ENCODE data around the gene SRSF10.
A peak's percentile ranks its signal among the peaks of the same experiment; 100 is the strongest.
"Not testable (repeated sequence)": the region's sequence is repeated elsewhere in the genome, so short reads cannot be mapped to it uniquely, and the experiment has no call there.

Gene SRSF10

DNA sequence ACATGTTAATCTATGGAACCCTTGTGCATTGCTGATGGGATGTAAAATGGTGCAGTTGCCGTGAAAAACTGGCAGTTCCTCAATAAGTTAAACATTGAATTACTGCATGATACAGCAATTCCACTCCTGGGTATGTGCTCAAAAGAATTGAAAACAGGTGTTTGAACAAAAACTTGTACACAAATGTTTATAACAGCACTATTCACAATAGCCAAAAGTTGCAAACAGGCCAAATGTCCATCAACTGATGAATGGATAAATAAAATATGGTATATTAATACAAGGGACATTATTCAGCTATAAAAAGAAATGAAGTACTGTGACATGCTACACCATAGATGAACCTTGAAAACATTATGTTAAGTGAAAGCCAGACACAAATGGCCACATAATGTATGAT lies 17.7 kb upstream of the SRSF10 start:
- no peak for DNase-seq (ENCODE audit: low spot score)

DNA sequence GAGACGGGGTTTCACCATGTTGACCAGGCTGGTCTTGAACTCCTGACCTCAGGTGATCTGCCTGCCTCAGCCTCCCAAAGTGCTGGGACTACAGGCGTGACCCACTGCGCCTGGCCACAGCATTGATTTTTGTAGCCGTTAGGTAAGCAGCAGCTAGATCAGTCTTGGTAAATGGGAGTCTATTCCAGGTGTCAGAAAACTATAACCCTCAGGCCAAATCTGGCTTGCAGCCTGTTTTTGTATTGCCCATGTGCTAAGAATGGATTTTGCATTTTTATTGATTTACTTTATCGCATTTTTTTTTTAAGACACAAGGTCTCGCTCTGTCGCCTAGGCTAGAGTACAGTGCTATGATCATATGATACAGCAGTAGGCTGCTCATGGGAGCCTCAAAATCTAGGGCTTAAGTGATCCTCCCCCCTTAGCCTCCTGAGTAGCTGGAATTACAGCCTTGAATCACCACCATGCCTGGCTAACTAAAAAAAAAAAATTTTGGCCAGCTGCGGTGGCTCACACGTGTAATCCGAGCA lies 16.6 kb upstream of the SRSF10 start:
- no peak for DNase-seq (ENCODE audit: low spot score)

DNA sequence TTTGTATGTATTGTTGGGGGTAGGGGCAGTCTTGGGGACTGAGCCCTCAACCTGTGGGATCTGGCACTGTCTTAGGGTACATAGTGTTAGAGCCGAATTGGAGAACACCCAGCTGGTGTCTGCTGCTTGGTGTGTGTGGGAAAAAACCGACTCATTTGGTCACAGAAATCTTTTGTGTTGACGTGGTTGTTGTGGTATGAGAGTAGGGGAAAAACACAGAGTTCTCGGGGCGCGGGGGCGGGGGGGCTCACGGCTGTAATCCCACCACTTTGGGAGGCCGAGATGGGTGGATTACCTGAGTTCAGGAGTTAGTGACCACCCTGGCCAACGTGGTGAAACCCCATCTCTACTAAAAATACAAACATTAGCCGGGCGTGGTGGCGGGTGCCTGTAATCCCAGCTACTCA lies 15.3 kb upstream of the SRSF10 start:
- no peak for DNase-seq (ENCODE audit: low spot score)

DNA sequence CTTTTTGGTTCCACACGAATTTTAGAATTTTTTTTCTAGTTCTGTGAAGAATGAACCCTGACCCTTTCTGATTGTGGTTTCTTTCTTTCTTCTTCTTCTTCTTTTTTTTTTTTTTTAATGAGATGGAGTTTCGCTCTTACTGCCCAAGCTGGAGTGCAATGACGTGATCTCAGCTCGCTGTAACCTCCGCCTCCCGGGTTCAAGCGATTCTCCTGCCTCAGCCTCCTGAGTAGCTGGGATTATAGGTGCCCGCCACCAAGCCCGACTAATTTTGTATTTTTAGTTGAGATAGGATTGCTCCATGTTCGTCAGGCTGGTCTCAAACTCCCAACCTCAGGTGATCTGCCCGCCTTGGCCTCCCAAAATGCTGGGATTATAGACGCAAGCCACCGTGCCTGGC lies 11.9 kb upstream of the SRSF10 start:
- DNase-seq (ENCODE audit: low spot score): not testable (repeated sequence)

DNA sequence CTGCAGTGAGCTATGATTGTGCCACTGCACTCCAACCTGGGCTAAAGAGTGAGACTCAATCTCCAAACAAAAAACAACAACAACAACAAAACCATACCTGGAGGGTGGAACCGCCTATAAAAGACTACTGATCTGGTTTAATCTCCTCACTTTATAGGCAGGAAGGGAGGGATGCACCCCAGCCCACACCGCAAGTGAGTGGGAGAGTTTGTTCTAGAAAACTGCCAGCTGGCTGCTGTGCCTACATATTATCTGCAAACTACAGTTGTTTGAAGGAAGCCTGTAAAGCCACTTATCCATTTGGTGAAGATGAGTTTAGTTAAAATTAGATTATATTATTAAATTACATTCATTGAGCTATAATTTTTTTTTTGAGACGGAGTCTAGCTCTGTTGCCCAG lies 9.1 kb upstream of the SRSF10 start:
- no peak for DNase-seq (ENCODE audit: low spot score)

DNA sequence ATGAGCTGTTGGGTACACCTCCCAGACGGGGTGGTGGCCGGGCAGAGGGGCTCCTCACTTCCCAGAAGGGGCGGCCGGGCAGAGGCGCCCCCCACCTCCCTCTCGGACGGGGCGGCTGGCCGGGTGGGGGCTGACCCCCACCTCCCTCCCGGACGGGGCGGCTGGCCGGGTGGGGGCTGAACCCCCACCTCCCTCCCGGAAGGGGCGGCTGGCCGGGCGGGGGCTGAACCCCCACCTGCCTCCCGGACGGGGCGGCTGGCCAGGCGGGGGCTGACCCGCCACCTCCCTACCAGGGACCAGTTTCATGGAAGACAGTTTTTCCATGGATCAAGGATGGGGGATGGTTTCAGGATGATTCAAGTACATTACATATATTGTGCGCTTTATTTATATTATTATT lies 6.9 kb upstream of the SRSF10 start:
- DNase-seq (ENCODE audit: low spot score): not testable (repeated sequence)

DNA sequence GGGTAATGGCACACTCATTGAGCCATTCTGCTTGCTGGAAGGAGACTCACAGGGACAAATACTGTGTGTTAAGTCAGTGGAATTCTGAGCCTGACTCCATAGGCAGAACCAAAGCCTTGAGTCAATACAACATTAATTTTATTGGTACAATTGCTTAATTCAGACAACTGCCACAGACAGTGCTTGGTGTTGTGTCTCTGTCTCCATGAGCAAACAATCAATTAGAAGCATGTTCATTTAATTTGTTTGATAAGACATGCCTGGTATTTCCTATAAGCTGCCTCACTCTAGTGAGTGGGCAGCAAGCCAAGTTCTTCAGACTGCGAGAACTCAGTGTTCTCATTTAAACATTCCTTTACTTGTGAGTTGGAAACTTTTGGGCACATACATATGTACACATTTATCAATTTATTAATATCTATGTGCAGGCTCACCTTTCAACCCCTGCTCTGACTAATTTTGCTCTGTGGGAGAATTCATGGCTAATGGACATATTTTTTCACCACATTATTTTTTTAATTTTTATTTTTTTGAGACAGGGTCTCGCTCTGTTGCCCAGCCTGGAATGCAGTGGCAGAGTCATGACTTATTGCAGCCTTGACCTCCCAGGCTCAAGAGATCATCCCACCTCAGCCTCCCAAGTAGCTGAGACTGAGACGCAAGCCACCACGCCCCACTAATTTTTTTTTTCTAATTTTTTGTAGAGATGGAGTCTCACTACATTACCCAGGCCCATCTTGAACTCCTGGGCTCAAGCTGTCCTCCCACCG lies 4.5 kb upstream of the SRSF10 start:
- no peak for DNase-seq (ENCODE audit: low spot score)

DNA sequence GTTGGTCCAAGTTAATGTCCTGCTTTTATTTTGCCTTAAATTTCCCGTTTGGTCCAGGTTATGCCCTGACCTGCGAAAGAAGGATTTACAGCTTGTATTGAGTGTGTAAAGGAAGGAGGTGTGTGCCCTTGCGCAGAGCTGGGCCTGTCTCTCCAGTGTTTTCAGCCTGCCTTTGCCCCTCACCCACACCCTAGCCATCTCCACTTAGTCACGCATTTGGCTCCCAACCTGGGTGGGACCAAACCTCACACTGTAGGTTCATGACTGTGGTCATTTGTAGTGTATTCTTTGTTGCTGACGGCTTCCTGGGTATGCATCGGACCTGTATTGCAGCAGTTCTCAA lies 572 bp upstream of the SRSF10 start:
- no peak for DNase-seq (ENCODE audit: low spot score)

DNA sequence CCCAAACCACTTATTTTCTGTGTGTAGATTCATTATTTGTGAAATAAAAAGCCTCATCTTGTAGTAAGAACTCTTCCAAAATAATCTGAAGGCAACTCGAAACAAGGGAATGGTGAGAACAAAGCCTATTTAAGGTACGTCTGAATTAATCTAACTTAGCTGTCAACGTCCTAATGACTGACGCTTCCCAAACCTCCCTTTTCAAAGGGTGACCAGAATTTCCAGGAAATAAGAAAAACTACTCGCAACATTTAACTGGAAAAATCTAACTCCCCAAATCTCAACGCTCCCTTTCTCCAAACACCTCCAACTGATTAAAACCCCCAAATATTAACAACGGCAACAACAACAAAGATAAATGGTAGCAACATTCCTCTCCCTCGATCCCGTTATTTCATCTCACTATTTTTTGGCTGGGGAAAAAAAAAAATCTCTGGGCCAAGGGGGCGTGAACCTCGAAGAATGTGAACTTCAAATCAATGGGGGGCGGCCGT lies 693 bp downstream of the SRSF10 start:
- DNase-seq (ENCODE audit: low spot score): no peak

DNA sequence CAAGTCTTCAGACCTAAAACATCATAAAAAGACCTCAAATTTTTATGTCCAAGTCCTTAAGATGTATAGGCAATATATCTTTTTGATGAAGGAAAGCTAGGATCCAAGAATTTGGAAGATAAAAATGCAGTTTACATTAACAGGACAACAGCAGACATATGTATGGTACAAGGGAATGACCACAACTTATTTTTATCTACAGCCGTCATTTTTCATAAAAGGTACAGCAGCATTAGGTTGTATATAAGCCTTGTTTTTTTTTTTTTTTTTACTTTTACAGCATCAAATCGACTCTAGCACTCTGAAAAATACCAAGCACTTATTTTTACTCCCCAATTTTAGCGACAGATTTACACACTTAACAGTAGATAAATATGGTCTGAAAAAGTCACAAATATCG lies 1.3 kb downstream of the SRSF10 start:
- no peak for DNase-seq (ENCODE audit: low spot score)

DNA sequence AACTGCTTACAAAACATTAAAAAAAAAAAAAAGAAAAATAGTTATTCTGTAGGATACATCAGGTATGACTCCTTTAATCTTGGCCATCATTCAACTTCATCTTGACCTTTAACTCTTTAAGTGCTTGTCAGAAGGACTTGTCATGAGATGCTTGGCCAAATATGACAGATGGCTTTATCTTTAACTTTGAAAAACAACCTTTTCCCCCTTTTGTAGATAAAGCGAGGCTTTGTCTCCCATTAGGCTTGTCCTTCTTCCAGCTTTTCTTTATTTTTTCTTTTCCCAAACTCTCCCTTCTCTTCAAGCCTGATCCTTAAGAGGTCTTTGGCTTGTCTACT lies 2.3 kb downstream of the SRSF10 start:
- DNase-seq (ENCODE audit: low spot score): no peak

DNA sequence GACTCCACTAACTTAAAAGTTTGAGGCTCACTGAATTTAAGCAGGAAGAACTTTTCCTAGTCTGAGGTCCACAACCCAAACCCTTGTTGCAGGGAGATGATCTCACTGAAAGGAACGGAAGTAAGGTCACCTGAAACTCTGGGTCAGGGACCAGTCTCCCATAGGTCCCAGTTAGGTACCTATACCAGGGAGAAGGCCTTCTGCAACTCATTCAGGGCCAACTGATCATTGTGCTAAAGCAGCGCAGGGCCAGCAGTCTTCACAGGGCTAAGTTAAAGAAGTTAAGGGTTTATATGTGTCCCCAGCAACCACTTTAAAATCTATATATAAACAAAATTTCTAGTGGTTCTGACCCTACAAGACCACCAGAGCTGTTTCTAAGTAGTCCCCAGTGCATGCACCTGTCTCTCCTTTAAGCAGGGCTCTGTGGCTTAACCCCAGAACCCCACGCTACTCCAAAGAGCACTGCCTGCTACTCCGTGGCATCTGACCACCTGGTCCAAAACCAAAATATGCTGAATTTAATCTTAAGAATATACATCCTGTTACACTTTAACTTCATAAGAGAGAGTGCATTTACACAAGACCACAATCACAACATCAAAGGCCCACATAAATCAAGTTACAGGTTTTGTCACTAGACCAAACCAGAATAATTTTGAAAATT lies 2.8 kb downstream of the SRSF10 start:
- no peak for DNase-seq (ENCODE audit: low spot score)

DNA sequence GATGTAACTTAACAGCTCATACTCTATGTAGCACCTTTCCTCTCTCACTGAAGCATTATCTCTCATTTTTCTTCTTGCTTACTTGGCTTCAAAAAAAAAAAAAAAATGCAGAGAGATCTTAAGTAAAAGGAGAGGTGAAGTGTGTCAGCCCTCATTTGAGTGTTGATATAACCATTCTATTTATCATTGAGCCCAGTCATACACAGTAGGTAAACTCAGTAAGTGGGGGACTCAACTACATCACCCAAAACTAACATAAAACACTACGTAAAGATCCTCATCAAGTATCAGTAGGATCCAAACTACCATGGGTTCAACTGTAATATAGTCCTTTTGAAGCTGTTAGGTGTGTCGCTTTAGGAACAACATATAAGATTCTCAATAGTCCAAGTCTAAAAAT lies 12.3 kb downstream of the SRSF10 start:
- DNase-seq (ENCODE audit: low spot score): no peak

DNA sequence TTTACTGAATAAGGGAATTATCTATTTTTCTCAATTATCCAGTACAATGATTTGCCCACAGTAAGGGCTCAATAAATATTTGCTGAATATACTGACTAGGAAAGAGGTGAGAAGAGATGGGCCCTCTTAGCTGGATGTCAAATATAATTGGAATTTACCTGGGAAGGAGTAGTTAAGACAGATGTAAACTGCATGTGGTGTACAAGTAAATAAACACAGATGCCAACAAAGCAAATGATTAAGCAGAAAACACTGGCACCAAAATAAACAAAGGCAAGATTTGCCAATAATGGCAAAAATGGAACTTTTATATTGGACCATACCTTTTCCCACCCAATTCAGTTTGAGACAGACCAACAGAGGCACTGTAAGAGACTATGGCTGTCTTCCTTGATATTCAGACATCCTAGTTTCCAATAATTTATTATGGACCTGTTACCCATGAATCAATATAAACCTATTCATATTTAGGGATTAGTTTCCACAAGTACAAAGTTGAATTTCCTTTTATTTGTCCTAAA lies 13.1 kb downstream of the SRSF10 start:
- no peak for DNase-seq (ENCODE audit: low spot score)

DNA sequence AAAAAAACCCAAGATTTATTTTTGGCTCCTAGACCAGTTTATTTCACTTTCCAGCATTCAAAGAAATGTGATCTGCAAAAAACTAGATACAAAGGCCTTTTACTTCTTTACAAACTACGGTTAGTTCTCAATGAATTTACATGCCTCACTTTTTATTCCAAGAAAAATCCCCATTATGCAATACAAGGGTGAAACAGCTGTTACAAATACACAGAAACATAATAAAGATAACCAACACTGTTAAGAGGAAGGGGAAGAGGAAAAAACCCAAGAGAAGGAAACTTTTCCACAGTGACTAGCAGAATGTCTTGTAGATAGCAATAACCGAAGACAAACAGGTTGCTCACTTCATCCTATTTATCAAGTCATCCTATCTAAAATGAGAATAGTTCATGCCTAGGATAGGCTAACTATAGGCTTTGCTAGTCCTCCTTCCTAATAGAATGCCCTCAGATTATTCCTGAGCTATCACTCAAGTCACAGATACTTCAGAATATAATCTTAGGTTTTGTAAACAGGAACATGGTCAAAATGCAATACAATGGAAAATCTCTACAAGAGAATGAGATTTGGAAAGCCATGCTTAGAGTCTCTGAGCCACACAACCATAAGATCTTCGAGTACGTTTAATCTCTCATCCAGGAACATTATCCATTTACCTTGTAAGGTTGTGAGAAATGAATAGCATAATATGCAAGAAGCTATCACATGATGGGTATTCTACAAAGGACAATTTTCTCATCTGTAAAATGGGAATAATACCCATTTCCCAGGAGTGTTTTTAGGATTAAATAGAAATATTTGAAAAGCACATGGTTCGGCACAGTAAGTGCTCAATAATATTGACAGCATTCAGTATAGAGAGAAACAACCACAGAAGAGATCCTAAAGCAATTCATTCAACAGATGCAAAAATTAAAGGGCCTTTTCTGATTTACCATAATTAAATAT lies 15.1 kb downstream of the SRSF10 start:
- no peak for DNase-seq (ENCODE audit: low spot score)

DNA sequence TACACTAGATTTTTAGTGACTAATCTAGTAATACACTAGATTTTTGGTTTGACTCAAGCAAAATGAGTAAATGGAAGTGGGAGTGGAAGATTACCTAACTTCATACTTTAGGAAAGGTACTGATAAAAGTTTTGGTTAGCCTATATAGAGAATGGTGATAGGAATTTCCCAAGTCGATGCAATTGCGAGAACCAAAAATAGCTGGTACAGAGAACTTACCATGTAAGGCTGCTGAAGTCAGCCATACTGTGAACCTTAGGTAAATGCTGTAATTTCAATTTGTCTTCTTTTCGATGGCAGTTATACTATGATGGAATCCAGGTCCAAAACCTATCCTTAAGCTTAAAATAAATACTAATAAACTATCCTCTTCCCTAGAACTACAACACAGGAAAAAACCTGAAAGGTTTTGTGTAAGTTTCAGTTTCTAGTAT lies 15.9 kb downstream of the SRSF10 start:
- no peak for DNase-seq (ENCODE audit: low spot score)

DNA sequence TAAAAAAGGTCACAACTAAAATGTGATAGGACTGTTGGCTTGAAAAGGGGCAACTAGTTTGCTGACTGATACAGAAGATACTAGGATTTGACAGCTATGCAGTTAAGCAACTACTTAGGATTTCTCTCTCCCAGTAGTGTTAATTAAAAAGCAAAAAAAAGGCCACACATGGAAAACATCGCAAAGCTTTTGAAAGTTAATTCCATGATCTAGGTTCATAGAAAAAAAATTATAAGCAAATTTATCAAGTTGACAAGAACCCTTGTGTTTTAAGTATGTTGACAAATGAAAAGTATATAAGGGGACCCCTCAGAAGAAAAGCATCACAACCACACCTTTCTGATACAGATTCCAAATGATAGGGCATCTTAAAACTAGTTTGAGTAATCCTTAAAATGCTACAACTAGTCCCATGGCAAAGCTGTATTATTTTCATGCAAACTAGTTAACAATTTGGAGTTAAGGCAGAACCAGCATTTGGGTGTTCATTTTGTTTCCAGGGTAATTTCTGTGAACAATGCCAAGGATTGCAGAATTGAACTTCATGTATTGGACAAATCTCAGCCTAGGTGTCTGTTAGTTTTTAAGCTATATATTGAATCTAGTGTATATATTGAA lies 16.4 kb downstream of the SRSF10 start:
- no peak for DNase-seq (ENCODE audit: low spot score)

DNA sequence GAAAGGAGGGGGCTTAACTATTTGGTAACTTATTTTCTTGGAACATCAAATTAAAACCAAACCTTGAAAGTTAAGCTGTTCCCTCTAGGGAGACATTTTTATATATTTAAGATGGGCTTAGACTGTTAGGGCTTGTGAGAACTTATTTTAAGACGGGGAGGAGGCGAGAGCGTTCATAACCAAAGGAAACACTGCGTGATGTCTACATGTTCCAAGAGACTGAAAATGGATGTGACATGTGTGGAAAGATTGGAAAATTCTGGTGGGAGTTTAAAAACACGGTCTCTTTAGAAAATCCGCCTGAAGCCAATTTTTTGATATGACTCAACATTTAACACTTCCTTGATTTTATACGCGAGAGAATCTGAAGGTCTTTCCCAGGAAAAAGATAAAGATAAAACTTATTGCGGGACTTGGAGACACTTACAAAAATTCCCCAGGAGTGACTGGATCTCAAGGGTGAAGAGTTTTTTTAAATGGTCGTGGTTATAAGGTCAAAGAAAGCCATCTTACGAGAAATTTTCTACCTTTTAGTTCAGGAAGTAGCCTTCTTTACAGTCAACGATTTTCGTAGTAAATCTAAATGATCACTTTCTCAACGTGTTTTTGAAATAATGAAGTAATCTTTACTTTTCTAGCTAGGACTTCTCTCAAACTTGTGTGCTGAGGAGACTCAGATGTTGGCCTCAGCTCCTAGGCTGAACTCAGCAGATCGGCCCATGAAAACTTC lies 19.7 kb downstream of the SRSF10 start:
- DNase-seq (ENCODE audit: low spot score): peak; percentile 66

DNA sequence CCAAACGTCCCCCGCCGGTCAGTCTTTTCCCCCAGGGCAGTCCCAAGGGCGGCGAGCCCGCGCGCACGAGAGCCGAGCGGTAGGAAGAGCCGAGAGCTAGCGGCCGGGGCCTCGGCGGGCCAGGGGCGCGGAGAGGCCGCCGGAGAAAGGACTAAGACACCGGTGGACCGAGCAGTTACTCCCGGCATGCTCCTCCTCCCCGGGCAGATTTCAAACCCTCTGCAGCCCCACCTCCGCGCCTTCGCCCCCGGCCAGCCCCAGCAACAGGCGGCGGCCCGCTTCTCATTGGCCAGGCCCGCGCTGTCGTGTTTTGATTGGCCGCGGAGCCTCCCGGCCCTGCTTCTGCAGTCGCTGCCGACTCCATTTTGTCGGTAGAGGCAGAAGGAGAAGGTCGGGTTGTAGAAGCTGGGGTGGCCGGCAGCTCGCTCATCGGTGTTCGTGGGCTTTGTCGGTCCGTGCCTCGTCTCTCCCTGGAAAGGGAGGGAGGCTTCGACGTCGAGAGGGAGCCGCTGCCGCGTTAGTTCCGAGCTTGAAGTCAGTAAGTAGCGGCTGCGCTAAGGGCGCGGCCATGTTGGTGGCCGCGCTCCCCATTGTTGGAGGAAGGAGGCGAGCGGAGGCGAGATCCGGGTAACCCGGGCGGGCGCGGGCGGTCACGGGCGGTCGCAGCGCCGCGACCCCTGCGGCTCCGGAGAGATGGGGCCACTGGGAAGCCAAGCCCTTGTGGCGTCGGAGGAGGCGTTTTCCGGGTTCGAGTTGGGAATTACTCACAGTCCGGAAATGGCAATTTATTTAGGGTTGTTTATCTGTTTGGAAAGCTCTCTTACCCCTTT lies 20.5 kb downstream of the SRSF10 start, which contains the start of gene PNRC2:
TSS of gene PNRC2 (plus strand) at position 368 of the 830 bp plus-strand sequence. CDS start 1,630 bp downstream, outside the sequence.
- DNase-seq (ENCODE audit: low spot score): peak; percentile 95

Measured in pons (tissue), 1 donor.